SK-N-SH treated with all-trans-retinoic acid at 6 μM for 48 hours (cell line): Measurements from ENCODE around the gene CENPP.

Experiments
- ATAC-seq: fragments of 200-7000 bp; cut with Tn5 transposase; 3 replicates; pipeline ENCODE4 v1.9.1; 2020; ENCODE audit warnings: mild to moderate bottlenecking, moderate library complexity
- ARNTL ChIP-seq: fragments of 450-650 bp; formaldehyde crosslinking; IDR thresholded peaks from 2 replicates; pipeline ENCODE4 v1.5.0; 2020; ENCODE audit warnings: low read depth, mild to moderate bottlenecking, moderate library complexity, borderline replicate concordance
- BACH2 ChIP-seq: fragments of 250-450 bp; sonication (Bioruptor Pico); IDR thresholded peaks from 2 replicates; pipeline ENCODE4 v1.9.0; 2021; ENCODE audit warnings: mild to moderate bottlenecking, borderline replicate concordance
- CSDC2 ChIP-seq: fragments of 250-450 bp; sonication (Bioruptor Pico); IDR thresholded peaks from 2 replicates; pipeline ENCODE4 v1.5.0; 2020; ENCODE audit warnings: mild to moderate bottlenecking, moderate library complexity
- ESRRG ChIP-seq: fragments of 250-450 bp; sonication (Bioruptor Pico); IDR thresholded peaks from 2 replicates; pipeline ENCODE4 v1.6.1; 2021; ENCODE audit warnings: mild to moderate bottlenecking
- GLIS3 ChIP-seq: fragments of 250-450 bp; sonication (Bioruptor Pico); IDR thresholded peaks from 2 replicates; pipeline ENCODE4 v1.5.0; 2020; ENCODE audit warnings: mild to moderate bottlenecking, moderate library complexity
- OSR1 ChIP-seq: fragments of 250-450 bp; sonication (Bioruptor Pico); IDR thresholded peaks from 2 replicates; pipeline ENCODE4 v1.8.0; 2022; ENCODE audit warnings: moderate library complexity, mild to moderate bottlenecking, inconsistent platforms
- PPARA ChIP-seq: fragments of 250-450 bp; sonication (Bioruptor Pico); IDR thresholded peaks from 2 replicates; pipeline ENCODE4 v1.5.0; 2020; ENCODE audit warnings: mild to moderate bottlenecking, borderline replicate concordance
- RARB ChIP-seq: fragments of 250-450 bp; sonication (Bioruptor Pico); IDR thresholded peaks from 2 replicates; pipeline ENCODE4 v1.8.0; 2021; ENCODE audit warnings: mild to moderate bottlenecking, moderate library complexity
- SNAI2 ChIP-seq: fragments of 250-450 bp; sonication (Bioruptor Pico); IDR thresholded peaks from 2 replicates; pipeline ENCODE4 v1.5.0; 2020; ENCODE audit warnings: mild to moderate bottlenecking, moderate library complexity
- TCF4 ChIP-seq: fragments of 250-450 bp; sonication (Bioruptor Pico); IDR thresholded peaks from 2 replicates; pipeline ENCODE4 v1.8.0; 2021; ENCODE audit warnings: mild to moderate bottlenecking, moderate library complexity, borderline replicate concordance
- TOX ChIP-seq: fragments of 250-450 bp; sonication (Bioruptor Pico); IDR thresholded peaks from 2 replicates; pipeline ENCODE4 v1.8.0; 2021; ENCODE audit warnings: mild to moderate bottlenecking, moderate library complexity, borderline replicate concordance
- ZC3H10 ChIP-seq: fragments of 250-450 bp; sonication (Bioruptor Pico); IDR thresholded peaks from 2 replicates; pipeline ENCODE4 v1.5.1; 2021; ENCODE audit warnings: mild to moderate bottlenecking, moderate library complexity
- ZFP3 ChIP-seq: fragments of 250-450 bp; sonication (Bioruptor Pico); IDR thresholded peaks from 2 replicates; pipeline ENCODE4 v1.5.0; 2020; ENCODE audit warnings: mild to moderate bottlenecking, moderate library complexity
- ZFP30 ChIP-seq: fragments of 450-650 bp; formaldehyde crosslinking; IDR thresholded peaks from 2 replicates; pipeline ENCODE4 v1.5.0; 2022; ENCODE audit warnings: mild to moderate bottlenecking, moderate library complexity
- ZNF70 ChIP-seq: fragments of 450-650 bp; formaldehyde crosslinking; IDR thresholded peaks from 2 replicates; pipeline ENCODE4 v1.5.0; 2020; ENCODE audit warnings: mild to moderate bottlenecking, moderate library complexity
- ZNF8 ChIP-seq: fragments of 450-650 bp; formaldehyde crosslinking; IDR thresholded peaks from 2 replicates; pipeline ENCODE4 v1.5.0; 2020; ENCODE audit warnings: mild to moderate bottlenecking, moderate library complexity
- TF ChIP-seq, protein P1 (sequence below): fragments of 250-450 bp; sonication (Bioruptor Pico); IDR thresholded peaks from 2 replicates; pipeline ENCODE4 v1.8.0; 2020; ENCODE audit warnings: mild to moderate bottlenecking, moderate library complexity, borderline replicate concordance
- TF ChIP-seq, protein P2 (sequence below): fragments of 250-450 bp; sonication (Bioruptor Pico); IDR thresholded peaks from 2 replicates; pipeline ENCODE4 v1.5.1; 2020; ENCODE audit warnings: low read depth, mild to moderate bottlenecking, moderate library complexity
- TF ChIP-seq, protein P3 (sequence below): fragments of 250-450 bp; sonication (Bioruptor Pico); IDR thresholded peaks from 2 replicates; pipeline ENCODE4 v1.5.0; 2020; ENCODE audit warnings: mild to moderate bottlenecking, moderate library complexity
- TF ChIP-seq, protein P4 (sequence below): fragments of 250-450 bp; sonication (Bioruptor Pico); IDR thresholded peaks from 2 replicates; pipeline ENCODE4 v1.5.1; 2021; ENCODE audit warnings: mild to moderate bottlenecking, moderate library complexity

CENPP gene

DNA sequence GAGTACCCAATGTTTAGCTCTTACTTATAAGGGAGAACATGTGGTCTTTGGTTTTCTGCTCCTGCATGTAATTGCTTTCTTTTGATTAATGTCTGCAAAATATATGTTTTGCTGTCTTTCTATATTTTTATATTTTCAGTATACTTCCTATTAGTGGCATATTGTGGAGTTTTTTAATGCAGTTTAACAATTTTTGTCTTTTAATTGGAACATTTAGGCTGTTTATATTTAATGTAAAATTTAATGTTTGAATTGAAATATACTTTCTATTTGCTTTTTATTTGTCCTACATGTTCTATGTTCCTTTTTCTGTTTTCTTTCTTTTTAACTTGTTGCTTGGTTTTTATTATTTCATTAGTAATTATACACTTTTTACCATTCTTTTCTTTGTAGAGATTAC is 205.1 kb downstream of the CENPP start:
- no peak for TF ChIP-seq ZNF70 (CRISPR knock-in tag)
- TF ChIP-seq ZNF8 (CRISPR knock-in tag): no peak
- TF ChIP-seq ZFP3: no peak
- TF ChIP-seq ZC3H10 (CRISPR knock-in tag): no peak
- TF ChIP-seq ESRRG: no peak
- TF ChIP-seq GLIS3: no peak
- no peak for TF ChIP-seq PPARA (CRISPR knock-in tag)
- TF ChIP-seq, protein P1, sequence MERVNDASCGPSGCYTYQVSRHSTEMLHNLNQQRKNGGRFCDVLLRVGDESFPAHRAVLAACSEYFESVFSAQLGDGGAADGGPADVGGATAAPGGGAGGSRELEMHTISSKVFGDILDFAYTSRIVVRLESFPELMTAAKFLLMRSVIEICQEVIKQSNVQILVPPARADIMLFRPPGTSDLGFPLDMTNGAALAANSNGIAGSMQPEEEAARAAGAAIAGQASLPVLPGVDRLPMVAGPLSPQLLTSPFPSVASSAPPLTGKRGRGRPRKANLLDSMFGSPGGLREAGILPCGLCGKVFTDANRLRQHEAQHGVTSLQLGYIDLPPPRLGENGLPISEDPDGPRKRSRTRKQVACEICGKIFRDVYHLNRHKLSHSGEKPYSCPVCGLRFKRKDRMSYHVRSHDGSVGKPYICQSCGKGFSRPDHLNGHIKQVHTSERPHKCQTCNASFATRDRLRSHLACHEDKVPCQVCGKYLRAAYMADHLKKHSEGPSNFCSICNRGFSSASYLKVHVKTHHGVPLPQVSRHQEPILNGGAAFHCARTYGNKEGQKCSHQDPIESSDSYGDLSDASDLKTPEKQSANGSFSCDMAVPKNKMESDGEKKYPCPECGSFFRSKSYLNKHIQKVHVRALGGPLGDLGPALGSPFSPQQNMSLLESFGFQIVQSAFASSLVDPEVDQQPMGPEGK (CRISPR knock-in tag): no peak
- TF ChIP-seq ARNTL (CRISPR knock-in tag): no peak
- TF ChIP-seq OSR1 (CRISPR knock-in tag): no peak
- no peak for TF ChIP-seq ZFP30 (CRISPR knock-in tag)
- TF ChIP-seq, protein P2, sequence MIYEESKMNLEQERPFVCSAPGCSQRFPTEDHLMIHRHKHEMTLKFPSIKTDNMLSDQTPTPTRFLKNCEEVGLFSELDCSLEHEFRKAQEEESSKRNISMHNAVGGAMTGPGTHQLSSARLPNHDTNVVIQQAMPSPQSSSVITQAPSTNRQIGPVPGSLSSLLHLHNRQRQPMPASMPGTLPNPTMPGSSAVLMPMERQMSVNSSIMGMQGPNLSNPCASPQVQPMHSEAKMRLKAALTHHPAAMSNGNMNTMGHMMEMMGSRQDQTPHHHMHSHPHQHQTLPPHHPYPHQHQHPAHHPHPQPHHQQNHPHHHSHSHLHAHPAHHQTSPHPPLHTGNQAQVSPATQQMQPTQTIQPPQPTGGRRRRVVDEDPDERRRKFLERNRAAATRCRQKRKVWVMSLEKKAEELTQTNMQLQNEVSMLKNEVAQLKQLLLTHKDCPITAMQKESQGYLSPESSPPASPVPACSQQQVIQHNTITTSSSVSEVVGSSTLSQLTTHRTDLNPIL (CRISPR knock-in tag): no peak
- TF ChIP-seq, protein P3, sequence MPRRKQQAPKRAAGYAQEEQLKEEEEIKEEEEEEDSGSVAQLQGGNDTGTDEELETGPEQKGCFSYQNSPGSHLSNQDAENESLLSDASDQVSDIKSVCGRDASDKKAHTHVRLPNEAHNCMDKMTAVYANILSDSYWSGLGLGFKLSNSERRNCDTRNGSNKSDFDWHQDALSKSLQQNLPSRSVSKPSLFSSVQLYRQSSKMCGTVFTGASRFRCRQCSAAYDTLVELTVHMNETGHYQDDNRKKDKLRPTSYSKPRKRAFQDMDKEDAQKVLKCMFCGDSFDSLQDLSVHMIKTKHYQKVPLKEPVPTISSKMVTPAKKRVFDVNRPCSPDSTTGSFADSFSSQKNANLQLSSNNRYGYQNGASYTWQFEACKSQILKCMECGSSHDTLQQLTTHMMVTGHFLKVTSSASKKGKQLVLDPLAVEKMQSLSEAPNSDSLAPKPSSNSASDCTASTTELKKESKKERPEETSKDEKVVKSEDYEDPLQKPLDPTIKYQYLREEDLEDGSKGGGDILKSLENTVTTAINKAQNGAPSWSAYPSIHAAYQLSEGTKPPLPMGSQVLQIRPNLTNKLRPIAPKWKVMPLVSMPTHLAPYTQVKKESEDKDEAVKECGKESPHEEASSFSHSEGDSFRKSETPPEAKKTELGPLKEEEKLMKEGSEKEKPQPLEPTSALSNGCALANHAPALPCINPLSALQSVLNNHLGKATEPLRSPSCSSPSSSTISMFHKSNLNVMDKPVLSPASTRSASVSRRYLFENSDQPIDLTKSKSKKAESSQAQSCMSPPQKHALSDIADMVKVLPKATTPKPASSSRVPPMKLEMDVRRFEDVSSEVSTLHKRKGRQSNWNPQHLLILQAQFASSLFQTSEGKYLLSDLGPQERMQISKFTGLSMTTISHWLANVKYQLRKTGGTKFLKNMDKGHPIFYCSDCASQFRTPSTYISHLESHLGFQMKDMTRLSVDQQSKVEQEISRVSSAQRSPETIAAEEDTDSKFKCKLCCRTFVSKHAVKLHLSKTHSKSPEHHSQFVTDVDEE (CRISPR knock-in tag): no peak
- TF ChIP-seq BACH2 (CRISPR knock-in tag): no peak
- TF ChIP-seq, protein P4, sequence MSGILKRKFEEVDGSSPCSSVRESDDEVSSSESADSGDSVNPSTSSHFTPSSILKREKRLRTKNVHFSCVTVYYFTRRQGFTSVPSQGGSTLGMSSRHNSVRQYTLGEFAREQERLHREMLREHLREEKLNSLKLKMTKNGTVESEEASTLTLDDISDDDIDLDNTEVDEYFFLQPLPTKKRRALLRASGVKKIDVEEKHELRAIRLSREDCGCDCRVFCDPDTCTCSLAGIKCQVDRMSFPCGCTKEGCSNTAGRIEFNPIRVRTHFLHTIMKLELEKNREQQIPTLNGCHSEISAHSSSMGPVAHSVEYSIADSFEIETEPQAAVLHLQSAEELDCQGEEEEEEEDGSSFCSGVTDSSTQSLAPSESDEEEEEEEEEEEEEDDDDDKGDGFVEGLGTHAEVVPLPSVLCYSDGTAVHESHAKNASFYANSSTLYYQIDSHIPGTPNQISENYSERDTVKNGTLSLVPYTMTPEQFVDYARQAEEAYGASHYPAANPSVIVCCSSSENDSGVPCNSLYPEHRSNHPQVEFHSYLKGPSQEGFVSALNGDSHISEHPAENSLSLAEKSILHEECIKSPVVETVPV (CRISPR knock-in tag): no peak
- TF ChIP-seq TCF4: no peak
- TF ChIP-seq CSDC2 (CRISPR knock-in tag): no peak
- no peak for TF ChIP-seq TOX (CRISPR knock-in tag)
- no peak for TF ChIP-seq RARB (CRISPR knock-in tag)
- no peak for ATAC-seq

DNA sequence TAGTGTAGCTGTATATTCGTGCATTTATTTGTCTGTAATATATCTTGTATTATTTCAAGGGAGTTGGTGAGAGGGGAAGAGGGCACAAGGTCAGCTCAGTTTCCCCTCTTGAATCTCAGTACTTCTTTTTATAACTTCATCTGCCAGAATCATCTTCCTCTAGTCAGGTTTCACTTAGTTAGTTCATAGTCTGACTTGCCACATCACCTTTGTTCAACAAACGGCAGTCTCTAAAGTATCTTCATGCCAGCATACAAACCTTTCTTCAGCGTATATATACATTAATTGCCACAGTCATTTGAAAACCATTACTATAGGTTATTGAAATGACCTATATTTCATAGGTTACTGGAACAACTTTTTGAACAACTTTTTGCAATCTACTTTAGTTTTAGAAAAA is 208.5 kb downstream of the CENPP start:
- TF ChIP-seq PPARA (CRISPR knock-in tag): no peak
- TF ChIP-seq TCF4: no peak
- no peak for TF ChIP-seq OSR1 (CRISPR knock-in tag)
- no peak for TF ChIP-seq ZFP3
- no peak for TF ChIP-seq CSDC2 (CRISPR knock-in tag)
- TF ChIP-seq TOX (CRISPR knock-in tag): no peak
- no peak for TF ChIP-seq GLIS3
- TF ChIP-seq ZC3H10 (CRISPR knock-in tag): no peak
- no peak for TF ChIP-seq SNAI2 (CRISPR knock-in tag)
- TF ChIP-seq, protein P3 (CRISPR knock-in tag): no peak
- TF ChIP-seq ARNTL (CRISPR knock-in tag): no peak
- TF ChIP-seq, protein P1 (CRISPR knock-in tag): no peak
- TF ChIP-seq, protein P4 (CRISPR knock-in tag): no peak
- no peak for ATAC-seq
